Raji (cell line): Measurements from ENCODE around the gene PDHB.

Experiments used
- POLR2A ChIP-seq: IDR thresholded peaks from 2 replicates; pipeline ENCODE4 v1.6.1; 2011; ENCODE audit warnings: low read depth, low read length, control low read depth; ENCODE audit not compliant: insufficient read depth

Gene PDHB

DNA sequence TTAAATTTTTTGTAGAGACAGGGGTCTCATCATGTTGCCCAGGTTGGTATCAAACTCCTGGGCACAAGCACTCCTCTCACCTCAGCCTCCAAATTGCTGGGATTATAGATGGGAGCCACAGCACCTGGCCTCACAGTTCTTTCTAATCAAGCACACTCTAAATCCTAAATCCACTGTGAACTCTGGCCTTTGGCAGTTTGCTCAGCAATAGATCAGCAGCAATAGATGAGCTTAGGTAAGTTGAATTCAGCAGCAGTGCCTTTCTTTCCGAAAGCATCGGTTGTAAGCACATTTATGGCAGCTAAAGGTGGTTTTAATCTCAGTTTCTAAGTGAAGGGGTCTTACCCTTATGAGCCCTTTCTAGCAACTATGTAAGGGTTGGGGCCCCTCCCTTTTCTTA, 16.6 kb downstream of the PDHB start:
- no peak for TF ChIP-seq POLR2A

GRCh38 chr3:58416191-58416590, 17.4 kb downstream of the PDHB start:
- no peak for TF ChIP-seq POLR2A

- no peak for TF ChIP-seq POLR2A
These were observed 19.0 kb downstream of the PDHB start for GRCh38 chr3:58414538-58415197.

DNA sequence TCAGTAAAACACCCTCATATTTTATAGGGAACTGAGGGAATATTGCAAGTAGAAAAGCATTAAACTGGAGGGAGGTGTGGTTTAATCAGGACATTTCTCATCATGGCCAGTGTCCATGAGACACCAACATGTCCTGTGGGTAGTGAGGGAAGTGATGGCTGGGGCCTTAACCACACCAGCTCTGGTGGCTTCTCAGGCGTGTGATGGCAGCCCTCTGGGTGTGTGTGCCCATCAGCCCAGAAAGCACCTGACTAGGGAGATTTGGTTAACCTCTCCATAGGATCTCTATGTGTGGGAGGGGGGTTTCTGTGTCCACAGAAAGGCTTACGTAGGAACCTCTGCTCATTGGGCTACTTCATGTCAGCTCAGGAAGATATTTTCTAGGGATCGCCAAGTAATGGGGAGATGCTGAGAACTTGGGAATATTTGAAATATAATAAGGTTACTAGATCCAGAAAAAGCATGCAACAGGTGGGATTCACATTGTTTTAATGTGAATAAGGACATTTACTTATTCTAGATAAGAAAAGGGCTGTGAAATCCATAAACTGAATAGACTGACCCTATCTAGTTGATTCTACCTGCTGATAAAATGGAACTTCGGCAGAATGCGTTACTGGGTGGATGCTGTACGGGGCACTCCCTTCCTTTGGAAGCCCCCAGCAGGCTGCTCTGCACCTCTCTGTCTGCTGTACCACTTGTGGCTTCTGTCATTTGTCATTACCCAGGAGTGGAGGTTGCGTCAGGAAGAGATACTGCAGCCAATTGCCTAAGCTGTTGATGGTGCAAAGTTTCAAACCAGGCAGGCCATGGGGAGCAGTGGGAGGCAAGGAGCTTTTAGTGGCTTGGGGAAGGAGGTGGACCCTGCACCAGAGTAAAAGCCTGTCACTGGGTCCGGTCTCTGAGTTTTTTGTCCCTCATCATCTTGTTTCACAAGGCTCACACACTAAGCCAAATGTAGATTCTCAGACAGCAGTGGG, 21.5 kb downstream of the PDHB start:
- no peak for TF ChIP-seq POLR2A

GRCh38 chr3:58411036-58411435, 22.6 kb downstream of the PDHB start:
- TF ChIP-seq POLR2A = no peak

DNA sequence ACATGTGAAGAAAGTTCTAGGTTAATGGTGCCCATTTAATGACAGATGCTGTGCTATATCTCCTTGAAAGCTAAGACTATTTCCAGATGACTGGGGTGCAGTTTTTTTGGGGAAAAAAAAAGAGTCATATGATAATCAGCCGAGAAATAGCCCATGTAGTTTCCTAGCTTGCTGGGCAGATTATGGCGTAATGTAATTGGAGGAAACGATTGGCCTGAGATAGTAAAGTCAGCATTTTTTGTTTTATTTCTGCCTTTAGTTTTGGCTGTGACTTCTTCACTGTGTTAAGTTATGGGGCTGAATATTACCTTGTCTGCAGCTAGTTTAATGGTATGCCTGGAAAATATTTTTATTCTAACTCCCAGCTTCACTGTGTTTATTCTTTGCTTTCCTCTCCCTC, 24.0 kb downstream of the PDHB start:
- no peak for TF ChIP-seq POLR2A

- no peak for TF ChIP-seq POLR2A
These were observed 24.7 kb downstream of the PDHB start for GRCh38 chr3:58408906-58409305.

- no peak for TF ChIP-seq POLR2A
These were observed 29.2 kb downstream of the PDHB start for GRCh38 chr3:58404396-58404795.

GRCh38 chr3:58403513-58404109, 30.0 kb downstream of the PDHB start:
- TF ChIP-seq POLR2A = no peak

- TF ChIP-seq POLR2A = no peak
These were observed 34.8 kb downstream of the PDHB start for GRCh38 chr3:58398669-58399333.

- TF ChIP-seq POLR2A = no peak
These were observed 39.3 kb downstream of the PDHB start for GRCh38 chr3:58394339-58394738.

GRCh38 chr3:58392181-58392580, 41.5 kb downstream of the PDHB start:
- TF ChIP-seq POLR2A = no peak

GRCh38 chr3:58391156-58391865, 42.3 kb downstream of the PDHB start:
- TF ChIP-seq POLR2A = no peak

- no peak for TF ChIP-seq POLR2A
These were observed 45.0 kb downstream of the PDHB start for GRCh38 chr3:58388550-58389091.
